PC-3 (cell line): Measurements from ENCODE around the gene GCH1. TPM values are rescaled to one million over a fixed set of nuclear protein-coding genes. Genes with fewer than 3 reads are reported as not detected.
"Not testable (repeated sequence)": the region's sequence is repeated elsewhere in the genome, so short reads cannot be mapped to it uniquely, and the experiment has no call there.

Experiments used
- ATAC-seq: fragments of 200-7000 bp; cut with Tn5 transposase; 2 replicates; pipeline ENCODE4 v1.9.1; 2020; ENCODE audit warnings: mild to moderate bottlenecking, moderate library complexity
- BruUV-seq: library from RNA; stranded (reverse); fragments of 400-500 nt; replicated peaks from 2 replicates; lab custom pipeline; 2021; lab: Mats Ljungman, UMichigan
- CTCF ChIA-PET: fragments of 300-600 bp; sonication (Branson Sonifier 250); formaldehyde crosslinking; loops from one replicate; lab custom pipeline; 2022; ENCODE audit warnings: antibody characterized with exemption; lab: Charles Lee
- POLR2A ChIA-PET: fragments of 300-600 bp; sonication (Branson Sonifier 250); formaldehyde crosslinking; loops from one replicate; lab custom pipeline; 2022; ENCODE audit warnings: antibody characterized with exemption; ENCODE audit not compliant: unreplicated experiment; lab: Charles Lee
- DNase-seq: peaks from one replicate; pipeline ENCODE4 v3.0.0-alpha.2; 2015
- H2AFZ ChIP-seq: fragments of 300-600 bp; sonication (generic); 2 replicates; pipeline ENCODE4 v1.6.0; 2016; ENCODE audit warnings: antibody characterized with exemption, low read length
- H3F3A ChIP-seq: fragments of 300-600 bp; sonication (generic); one replicate; pipeline ENCODE4 v1.6.0; 2017; ENCODE audit warnings: antibody characterized with exemption, low read length, control low read depth, mild to moderate bottlenecking; ENCODE audit not compliant: unreplicated experiment
- H3K27ac ChIP-seq: fragments of 300-600 bp; sonication (generic); 2 replicates; pipeline ENCODE4 v1.5.1; 2016; ENCODE audit warnings: mild to moderate bottlenecking, low read length
- H3K27me3 ChIP-seq: fragments of 300-600 bp; sonication (generic); 2 replicates; pipeline ENCODE4 v1.6.1; 2016; ENCODE audit warnings: low read length, mixed read lengths
- H3K36me3 ChIP-seq: fragments of 300-600 bp; sonication (generic); 2 replicates; pipeline ENCODE4 v1.6.1; 2016; ENCODE audit warnings: low read depth, mixed run types, low read length, mixed read lengths
- H3K4me1 ChIP-seq: fragments of 300-600 bp; sonication (generic); 2 replicates; pipeline ENCODE4 v1.5.1; 2016; ENCODE audit warnings: low read length; ENCODE audit not compliant: insufficient read depth
- H3K4me2 ChIP-seq: fragments of 300-600 bp; sonication (generic); 2 replicates; pipeline ENCODE4 v1.6.0; 2016; ENCODE audit warnings: low read length
- H3K4me3 ChIP-seq: fragments of 300-600 bp; sonication (generic); 2 replicates; pipeline ENCODE4 v1.5.1; 2016; ENCODE audit warnings: mild to moderate bottlenecking, low read length, mixed read lengths
- H3K79me2 ChIP-seq: fragments of 300-600 bp; sonication (generic); 2 replicates; pipeline ENCODE4 v1.6.1; 2017; ENCODE audit warnings: low read length, mixed read lengths
- H3K9ac ChIP-seq: fragments of 300-600 bp; sonication (generic); 2 replicates; pipeline ENCODE4 v1.6.0; 2016; ENCODE audit warnings: mild to moderate bottlenecking, low read length
- H3K9me2 ChIP-seq: fragments of 300-600 bp; sonication (generic); replicated peaks from 2 replicates; pipeline ENCODE4 v1.6.1; 2016; ENCODE audit warnings: mixed run types, low read length, mixed read lengths
- H3K9me3 ChIP-seq: fragments of 300-600 bp; sonication (generic); 2 replicates; pipeline ENCODE4 v1.6.1; 2016; ENCODE audit warnings: low read length, mixed read lengths
- H4K20me1 ChIP-seq: fragments of 300-600 bp; sonication (generic); 2 replicates; pipeline ENCODE4 v1.6.1; 2016; ENCODE audit warnings: low read length, mixed read lengths
- CTCF ChIP-seq: fragments of 300-600 bp; sonication (generic); conservative IDR thresholded peaks from 2 replicates; pipeline ENCODE4 v1.5.1; 2017; ENCODE audit warnings: antibody characterized with exemption, low read depth, mild to moderate bottlenecking, low read length
- EZH2 ChIP-seq: fragments of 300-600 bp; sonication (generic); IDR thresholded peaks from one replicate; pipeline ENCODE4 v1.6.1; 2017; ENCODE audit warnings: antibody characterized with exemption, mild to moderate bottlenecking, low read length; ENCODE audit not compliant: unreplicated experiment
- EZH2phosphoT487 ChIP-seq: fragments of 300-600 bp; sonication (generic); IDR thresholded peaks from 2 replicates; pipeline ENCODE4 v1.6.1; 2018; ENCODE audit warnings: mild to moderate bottlenecking, antibody characterized with exemption, low read length, borderline replicate concordance
- intact Hi-C: fragments of 100-400 bp; cut with micrococcal nuclease; formaldehyde crosslinking; loops from 2 replicates; pipeline ENCODE4 v1.9.0; 2023
- total RNA-seq: library from RNA; depleted of rRNA; stranded (reverse); fragments of >200 nt; gene quantifications from 2 replicates; pipeline ENCODE4 v1.2.3, GENCODE V29; 2014

Gene GCH1
- total RNA-seq, 1 experiment from 2014 or later, result 26.6 TPM

- Histone ChIP-seq H3K9me3 (no peaks in the 10 kb centered on the region), H3K9me2 (no peaks in the 10 kb centered on the region), H3K9ac (peak overlapping the region; percentile 60), H3K27me3 (no peaks in the 10 kb centered on the region), H3F3A (no peaks in the 10 kb centered on the region), H3K4me3 (peak overlapping the region; percentile 86), H3K27ac (no peak overlapping the region), H3K79me2 (peaks cover 27% of the 10 kb centered on the region), H3K36me3 (no peaks in the 10 kb centered on the region), H2AFZ (peak overlapping the region; percentile 90), H4K20me1 (no peaks in the 10 kb centered on the region), H3K4me2 (peak overlapping the region; percentile 82), H3K4me1 (peaks cover 9% of the 10 kb centered on the region)
- TF ChIP-seq EZH2 (no peak), EZH2phosphoT487 (no peak), CTCF (no peak)
- no TSS peak for BruUV-seq
- intact Hi-C loops, result loop anchor here (1.0 to 2.0 kb wide), 2 partner anchors 150 to 337 kb away; partner anchors contain the start of gene MAPK1IP1L
- peak; percentile 58 for DNase-seq
- ChIA-PET CTCF (interaction anchor here (0.6 to 1.6 kb wide), 3 partner anchors 8 to 392 kb away, joined by 4 to 7 read pairs (median 5); partner anchors contain the start of gene CGRRF1), POLR2A (interaction anchor here (0.6 to 0.7 kb wide), 3 partner anchors 81 to 374 kb away, joined by 4 to 9 read pairs (median 5); no protein-coding TSS in a partner anchor)
- ATAC-seq, result no peak; the same call in 1 of the 2 replicates
These were observed 1.1 kb downstream of the GCH1 start for GRCh38 chr14:54901380-54902142.

DNA sequence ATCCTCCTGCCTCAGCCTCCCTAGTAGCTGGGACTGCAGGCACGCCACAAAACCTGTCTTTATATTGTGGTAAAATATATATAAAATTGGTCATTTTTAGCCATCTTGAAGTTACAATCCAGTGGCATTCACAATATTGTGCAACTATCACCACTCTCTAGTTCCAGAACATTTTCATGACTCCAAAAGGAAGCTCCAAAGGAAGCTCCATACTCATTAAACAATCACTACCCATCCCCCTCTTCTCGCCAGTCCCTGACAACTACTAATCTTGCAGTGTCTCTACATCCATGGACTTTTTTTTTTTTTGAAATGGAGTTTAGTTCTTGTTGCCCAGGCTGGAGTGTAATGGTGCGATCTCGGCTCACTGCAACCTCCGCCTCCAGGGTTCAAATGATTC is 3.1 kb downstream of the GCH1 start:
- DNase-seq (no peak), ATAC-seq (no peak)
- Histone ChIP-seq H3K27me3 (no peaks in the 10 kb centered on the region), H3K27ac (no peak overlapping the region), H2AFZ (no peak overlapping the region), H3K36me3 (no peaks in the 10 kb centered on the region), H4K20me1 (no peaks in the 10 kb centered on the region), H3K4me3 (no peak overlapping the region), H3K9me2 (no peaks in the 10 kb centered on the region), H3K4me1 (peaks cover 18% of the 10 kb centered on the region), H3F3A (no peaks in the 10 kb centered on the region), H3K79me2 (peaks cover 28% of the 10 kb centered on the region), H3K9ac (no peak overlapping the region), H3K4me2 (no peak overlapping the region), H3K9me3 (no peaks in the 10 kb centered on the region)
- no peak for TF ChIP-seq EZH2phosphoT487
- TF ChIP-seq CTCF, result no peak
- TF ChIP-seq EZH2, result no peak
- intact Hi-C loops, result no loop called here
- CTCF ChIA-PET, result no interaction called here
- BruUV-seq, result no TSS peak
- POLR2A ChIA-PET, result no interaction called here

DNA sequence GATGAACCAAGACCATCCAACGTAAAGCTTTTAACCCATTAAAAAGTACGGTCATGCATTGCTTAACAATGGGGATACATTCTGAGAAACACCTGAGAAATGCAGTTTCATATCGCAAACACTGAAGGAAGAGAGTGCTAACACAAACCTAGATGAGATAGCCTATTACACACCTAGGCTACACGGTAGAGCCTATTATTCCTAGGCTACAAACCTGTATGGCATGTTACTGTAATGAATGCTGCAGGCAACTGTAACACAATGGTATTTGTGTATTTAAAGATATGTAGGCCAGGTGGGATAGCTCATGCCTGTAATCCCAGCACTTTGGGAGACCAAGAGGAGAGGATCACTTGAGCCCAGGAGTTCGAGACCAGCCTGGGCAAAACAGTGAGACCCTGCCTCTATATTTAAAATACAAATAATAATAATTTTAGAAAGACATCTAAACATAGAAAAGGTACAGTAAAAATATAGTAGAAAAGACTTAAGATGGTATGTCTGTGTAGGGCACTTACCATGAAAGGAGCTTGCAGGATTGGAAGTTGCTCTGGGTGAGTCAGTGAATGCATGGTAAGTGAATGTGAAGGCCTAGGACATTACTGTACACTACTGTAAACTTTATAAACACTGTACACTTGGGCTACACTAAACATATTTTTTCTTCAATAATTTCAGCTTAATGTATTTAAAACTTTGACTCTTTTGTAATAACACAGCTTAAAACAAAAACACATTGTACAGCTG is 4.6 kb downstream of the GCH1 start:
- H3K4me2 ChIP-seq, intact Hi-C loops, POLR2A ChIA-PET, H3K9me2 ChIP-seq, CTCF ChIA-PET, H3K9me3 ChIP-seq, H4K20me1 ChIP-seq, H3K4me3 ChIP-seq, H3K27me3 ChIP-seq, H3K36me3 ChIP-seq, H3F3A ChIP-seq, ATAC-seq, H3K27ac ChIP-seq, BruUV-seq, H3K9ac ChIP-seq, H2AFZ ChIP-seq, DNase-seq: not testable (repeated sequence)
- Histone ChIP-seq H3K79me2 (peaks cover 32% of the 10 kb centered on the region), H3K4me1 (peaks cover 18% of the 10 kb centered on the region)
